Measurements from ENCODE around the gene NEK6.

- no peak for TF ChIP-seq CTCF (IDR thresholded peaks at IDR 0.05)
- no peak for TF ChIP-seq ZFX (IDR thresholded peaks at IDR 0.05; ENCODE audit: borderline replicate concordance)
Observed at GRCh38 chr9:124215368-124215910, 42.3 kb upstream of the NEK6 start.

Data from 22Rv1 (cell line).